ENCODE results near the gene SPRN.

- TF ChIP-seq POLR2A (IDR thresholded peaks at IDR 0.05), result no peak
- TF ChIP-seq CTCF (IDR thresholded peaks at IDR 0.05), result no peak
- no peak for TF ChIP-seq POLR2AphosphoS5 (IDR thresholded peaks at IDR 0.05)
These were observed 29.6 kb downstream of the SPRN start for GRCh38 chr10:133394801-133395221.
